H9 (cell line): ENCODE data around the gene METTL22. TPM values are rescaled to one million over a fixed set of nuclear protein-coding genes. Genes with fewer than 3 reads are reported as not detected.

Source experiments
- DNase-seq: peaks from one replicate; pipeline ENCODE4 v3.0.0-alpha.2; 2017
- H2AFZ ChIP-seq: one replicate; pipeline ENCODE4 v1.6.1; 2013; ENCODE audit warnings: mild to moderate bottlenecking, low read length, control low read depth, moderate library complexity
- H2AK5ac ChIP-seq: 2 replicates; pipeline ENCODE4 v1.6.1; 2013; ENCODE audit warnings: low read length, control low read depth, mixed read lengths; ENCODE audit not compliant: insufficient read length
- H2BK120ac ChIP-seq: one replicate; pipeline ENCODE4 v1.6.1; 2013; ENCODE audit warnings: low read depth, mild to moderate bottlenecking, low read length, control low read depth, inconsistent platforms; ENCODE audit not compliant: poor library complexity, severe bottlenecking
- H2BK12ac ChIP-seq: 2 replicates; pipeline ENCODE4 v1.6.1; 2013; ENCODE audit warnings: low read length, control low read depth, mixed read lengths, low read depth; ENCODE audit not compliant: insufficient read length
- H2BK15ac ChIP-seq: 2 replicates; pipeline ENCODE4 v1.6.1; 2013; ENCODE audit warnings: low read depth, low read length, control low read depth
- H2BK20ac ChIP-seq: one replicate; pipeline ENCODE4 v1.6.1; 2013; ENCODE audit warnings: low read depth, mild to moderate bottlenecking, low read length, control low read depth, inconsistent platforms; ENCODE audit not compliant: poor library complexity, severe bottlenecking
- H2BK5ac ChIP-seq: 2 replicates; pipeline ENCODE4 v1.6.1; 2013; ENCODE audit warnings: low read length, control low read depth, mixed read lengths; ENCODE audit not compliant: insufficient read length
- H3K14ac ChIP-seq: 2 replicates; pipeline ENCODE4 v1.6.1; 2013; ENCODE audit warnings: low read length, control low read depth; ENCODE audit not compliant: insufficient read depth
- H3K18ac ChIP-seq: 2 replicates; pipeline ENCODE4 v1.6.1; 2013; ENCODE audit warnings: low read depth, mild to moderate bottlenecking, mixed read lengths, low read length, control low read depth; ENCODE audit not compliant: insufficient read length
- H3K23ac ChIP-seq: 2 replicates; pipeline ENCODE4 v1.6.1; 2013; ENCODE audit warnings: low read length, control low read depth, mixed read lengths, low read depth; ENCODE audit not compliant: insufficient read length
- H3K23me2 ChIP-seq: 2 replicates; pipeline ENCODE4 v1.6.1; 2013; ENCODE audit warnings: low read depth, mild to moderate bottlenecking, mixed read lengths, low read length, control low read depth; ENCODE audit not compliant: insufficient read length, poor library complexity, severe bottlenecking
- H3K27ac ChIP-seq: 2 replicates; pipeline ENCODE4 v1.5.1; 2013; ENCODE audit warnings: low read length, control low read depth, mixed read lengths, low read depth; ENCODE audit not compliant: insufficient read length
- H3K27me3 ChIP-seq: 2 replicates; pipeline ENCODE4 v1.6.1; 2013; ENCODE audit warnings: low read length, control low read depth, inconsistent platforms; ENCODE audit not compliant: insufficient read depth
- H3K4ac ChIP-seq: 2 replicates; pipeline ENCODE4 v1.6.1; 2013; ENCODE audit warnings: low read depth, mild to moderate bottlenecking, control low read depth, inconsistent platforms, low read length, moderate library complexity
- H3K4me1 ChIP-seq: 2 replicates; pipeline ENCODE4 v1.6.1; 2013; ENCODE audit warnings: low read length, control low read depth, inconsistent platforms; ENCODE audit not compliant: insufficient read depth
- H3K4me2 ChIP-seq: 2 replicates; pipeline ENCODE4 v1.6.1; 2013; ENCODE audit warnings: low read length, control low read depth, mixed read lengths; ENCODE audit not compliant: insufficient read length, insufficient read depth
- H3K56ac ChIP-seq: 2 replicates; pipeline ENCODE4 v1.6.1; 2013; ENCODE audit warnings: low read depth, mild to moderate bottlenecking, mixed read lengths, low read length, control low read depth; ENCODE audit not compliant: insufficient read length
- H3K79me1 ChIP-seq: 2 replicates; pipeline ENCODE4 v1.6.1; 2013; ENCODE audit warnings: low read depth, mild to moderate bottlenecking, moderate library complexity, low read length, control low read depth, inconsistent platforms; ENCODE audit not compliant: insufficient read depth, poor library complexity, severe bottlenecking
- H3K79me2 ChIP-seq: 2 replicates; pipeline ENCODE4 v1.6.1; 2013; ENCODE audit warnings: low read length, control low read depth, inconsistent platforms; ENCODE audit not compliant: insufficient read depth
- H3K9ac ChIP-seq: 2 replicates; pipeline ENCODE4 v1.6.1; 2013; ENCODE audit warnings: low read length, control low read depth, mixed read lengths; ENCODE audit not compliant: insufficient read length; ENCODE audit errors: extremely low read depth
- H3K9me3 ChIP-seq: one replicate; pipeline ENCODE4 v1.6.1; 2013; ENCODE audit warnings: low read depth, low read length, inconsistent platforms; ENCODE audit not compliant: control insufficient read depth
- H3T11ph ChIP-seq: one replicate; pipeline ENCODE4 v1.6.1; 2013; ENCODE audit warnings: mild to moderate bottlenecking, low read length, control low read depth, inconsistent platforms
- H4K20me1 ChIP-seq: one replicate; pipeline ENCODE4 v1.6.1; 2013; ENCODE audit not compliant: control insufficient read depth, insufficient read length, insufficient read depth
- H4K5ac ChIP-seq: 2 replicates; pipeline ENCODE4 v1.6.1; 2013; ENCODE audit warnings: low read depth, mild to moderate bottlenecking, mixed read lengths, low read length, control low read depth; ENCODE audit not compliant: insufficient read length
- H4K8ac ChIP-seq: replicated peaks from 2 replicates; pipeline ENCODE4 v1.6.1; 2013; ENCODE audit warnings: low read length, control low read depth, mixed read lengths, low read depth; ENCODE audit not compliant: insufficient read length
- H4K91ac ChIP-seq: 2 replicates; pipeline ENCODE4 v1.6.1; 2013; ENCODE audit warnings: low read depth, mild to moderate bottlenecking, moderate library complexity, mixed read lengths, low read length, control low read depth; ENCODE audit not compliant: insufficient read length
- H3K27ac Mint-ChIP-seq, 3 experiments: 2 replicates in 2 of 3; 3 replicates in 1 of 3; pipeline ENCODE4 v1.8.0; 2020 to 2021; ENCODE audit warnings: mixed read lengths in 3 of 3, mild to moderate bottlenecking in 1 of 3, moderate library complexity in 1 of 3
- H3K27me3 Mint-ChIP-seq: 2 replicates; pipeline ENCODE4 v1.8.0; 2021; ENCODE audit warnings: low read depth, mild to moderate bottlenecking, moderate library complexity, mixed read lengths
- H3K36me3 Mint-ChIP-seq, 3 experiments: 2 replicates in 2 of 3; 3 replicates in 1 of 3; pipeline ENCODE4 v1.8.0; 2020 to 2021; ENCODE audit warnings: low read depth in 3 of 3, mixed read lengths in 3 of 3; ENCODE audit not compliant: insufficient read depth in 1 of 3
- H3K4me1 Mint-ChIP-seq, 2 experiments: 2 replicates each; pipeline ENCODE4 v1.8.0; 2020; ENCODE audit warnings: mixed read lengths in 2 of 2
- H3K4me3 Mint-ChIP-seq, 2 experiments: 2 replicates in 1 of 2; 3 replicates in 1 of 2; pipeline ENCODE4 v1.8.0; 2020 to 2021; ENCODE audit warnings: mild to moderate bottlenecking in 2 of 2, mixed read lengths in 2 of 2, moderate library complexity in 1 of 2
- H3K9me3 Mint-ChIP-seq, 2 experiments: 2 replicates in 1 of 2; 3 replicates in 1 of 2; pipeline ENCODE4 v1.8.0; 2020; ENCODE audit warnings: mild to moderate bottlenecking in 2 of 2, mixed read lengths in 2 of 2, moderate library complexity in 1 of 2
- WGBS: extraction: QIAGEN DNeasy Blood & Tissue Kit; methylation state at CpG from one replicate; pipeline ENCODE4 v1.1.7; 2013; ENCODE audit warnings: missing lambda C conversion rate, low lambda C conversion rate, mixed read lengths; ENCODE audit not compliant: insufficient read length; ENCODE audit errors: extremely low coverage; 5-methylcytosine and 5-hydroxymethylcytosine counted together
- total RNA-seq: library from RNA; stranded (reverse); gene quantifications from 2 replicates; pipeline ENCODE4 v1.2.1, GENCODE V29; 2021
- TF ChIP-seq, protein P1 (sequence below): fragments of 200-600 bp; sonication (generic); conservative IDR thresholded peaks from 3 replicates; pipeline ENCODE4 v1.8.0; 2021; ENCODE audit warnings: antibody characterized with exemption, mild to moderate bottlenecking

The METTL22 gene
- total RNA-seq, 1 experiment from 2014 or later: 51.9 TPM

DNA sequence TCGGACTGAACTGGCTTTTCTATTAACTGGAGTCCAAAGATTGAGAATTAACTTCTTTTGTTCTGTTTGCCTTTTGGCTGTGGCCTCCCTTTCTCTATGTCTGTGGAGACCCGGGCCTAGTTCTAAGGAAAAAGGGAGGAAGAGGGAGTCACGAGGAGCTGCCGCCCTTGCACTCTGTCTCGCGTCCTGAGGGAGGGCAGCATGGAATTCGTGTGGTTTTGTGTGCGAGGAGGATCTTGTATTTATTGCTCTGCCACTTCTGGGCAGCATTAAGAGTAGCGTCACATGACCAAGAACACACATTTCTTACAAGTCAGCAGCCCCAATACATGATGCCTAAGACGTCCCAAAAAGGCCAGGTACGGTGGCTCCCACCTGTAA, 23.6 kb downstream of the METTL22 start:
- H2AFZ ChIP-seq: no peak overlapping the region
- H3K56ac ChIP-seq: no peak overlapping the region
- no peaks in the 10 kb centered on the region for H3K79me2 ChIP-seq
- no peak overlapping the region for H2BK15ac ChIP-seq
- H2BK120ac ChIP-seq: no peak overlapping the region
- DNase-seq: no peak
- H3K27me3 Mint-ChIP-seq: no peaks in the 10 kb centered on the region
- H3K27me3 ChIP-seq: no peaks in the 10 kb centered on the region
- H3K4me1 Mint-ChIP-seq: no peaks in the 10 kb centered on the region
- H4K91ac ChIP-seq: no peak overlapping the region
- no peak overlapping the region for H3K27ac ChIP-seq
- no peaks in the 10 kb centered on the region for H4K20me1 ChIP-seq
- no peak overlapping the region for H3K4me2 ChIP-seq
- H2BK12ac ChIP-seq: no peak overlapping the region
- H3K9ac ChIP-seq: no peak overlapping the region
- no peak overlapping the region for H3K4me3 Mint-ChIP-seq
- no peak overlapping the region for H3K4ac ChIP-seq
- H2BK5ac ChIP-seq: no peak overlapping the region
- no peak overlapping the region for H2AK5ac ChIP-seq
- H3K27ac Mint-ChIP-seq: peak overlapping the region in 2 of 3 experiments; percentile 46 to 61; a peak in 1 of 7 replicates
- H4K5ac ChIP-seq: no peak overlapping the region
- H3K36me3 Mint-ChIP-seq: peaks cover 68 to 84% (median 84%) of the 10 kb centered on the region in 3 experiments; a peak in 6 of 7 replicates
- H2BK20ac ChIP-seq: no peak overlapping the region
- no peaks in the 10 kb centered on the region for H3K4me1 ChIP-seq
- H4K8ac ChIP-seq: no peak overlapping the region
- H3K18ac ChIP-seq: no peak overlapping the region
- H3K23me2 ChIP-seq: no peaks in the 10 kb centered on the region
- TF ChIP-seq, protein P1, sequence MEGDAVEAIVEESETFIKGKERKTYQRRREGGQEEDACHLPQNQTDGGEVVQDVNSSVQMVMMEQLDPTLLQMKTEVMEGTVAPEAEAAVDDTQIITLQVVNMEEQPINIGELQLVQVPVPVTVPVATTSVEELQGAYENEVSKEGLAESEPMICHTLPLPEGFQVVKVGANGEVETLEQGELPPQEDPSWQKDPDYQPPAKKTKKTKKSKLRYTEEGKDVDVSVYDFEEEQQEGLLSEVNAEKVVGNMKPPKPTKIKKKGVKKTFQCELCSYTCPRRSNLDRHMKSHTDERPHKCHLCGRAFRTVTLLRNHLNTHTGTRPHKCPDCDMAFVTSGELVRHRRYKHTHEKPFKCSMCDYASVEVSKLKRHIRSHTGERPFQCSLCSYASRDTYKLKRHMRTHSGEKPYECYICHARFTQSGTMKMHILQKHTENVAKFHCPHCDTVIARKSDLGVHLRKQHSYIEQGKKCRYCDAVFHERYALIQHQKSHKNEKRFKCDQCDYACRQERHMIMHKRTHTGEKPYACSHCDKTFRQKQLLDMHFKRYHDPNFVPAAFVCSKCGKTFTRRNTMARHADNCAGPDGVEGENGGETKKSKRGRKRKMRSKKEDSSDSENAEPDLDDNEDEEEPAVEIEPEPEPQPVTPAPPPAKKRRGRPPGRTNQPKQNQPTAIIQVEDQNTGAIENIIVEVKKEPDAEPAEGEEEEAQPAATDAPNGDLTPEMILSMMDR: no peak
- no peak overlapping the region for H3T11ph ChIP-seq
- no CpG with 5 or more reads among the region's 11 CpGs for WGBS
- H3K9me3 Mint-ChIP-seq: no peaks in the 10 kb centered on the region
- H3K9me3 ChIP-seq: no peaks in the 10 kb centered on the region
- H3K79me1 ChIP-seq: no peaks in the 10 kb centered on the region
- H3K14ac ChIP-seq: no peak overlapping the region
- no peak overlapping the region for H3K23ac ChIP-seq
